GM18907 (cell line): ENCODE results near the gene BAZ2A.
"Not testable (repeated sequence)": the region's sequence is repeated elsewhere in the genome, so short reads cannot be mapped to it uniquely, and the experiment has no call there.

Experiments used
- ATAC-seq: cut with Tn5 transposase; IDR thresholded peaks from one replicate; pipeline ENCODE4 v1.9.1; 2021; ENCODE audit warnings: mild to moderate bottlenecking, moderate library complexity; ENCODE audit not compliant: unreplicated experiment

Gene BAZ2A

DNA sequence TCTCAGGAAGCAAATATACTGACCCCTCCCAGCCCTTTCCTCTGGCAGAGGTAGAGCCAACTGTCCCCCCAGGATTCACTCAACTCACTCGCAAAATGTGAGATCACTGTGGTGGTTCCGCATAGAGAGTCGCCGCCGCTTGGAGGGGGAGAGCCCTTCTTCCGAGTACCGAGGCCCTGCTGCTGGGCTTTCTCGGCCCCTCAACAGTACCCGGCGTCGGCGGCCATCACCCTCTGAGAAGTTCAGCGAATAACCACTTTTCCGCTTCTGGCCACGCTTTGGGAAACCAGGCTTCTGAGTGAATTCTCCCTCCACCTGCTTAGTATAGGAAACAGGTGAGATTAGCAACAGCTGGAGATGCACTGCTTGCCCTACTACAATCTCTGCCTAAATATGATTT is 31.1 kb downstream of the BAZ2A start:
- no peak for ATAC-seq

DNA sequence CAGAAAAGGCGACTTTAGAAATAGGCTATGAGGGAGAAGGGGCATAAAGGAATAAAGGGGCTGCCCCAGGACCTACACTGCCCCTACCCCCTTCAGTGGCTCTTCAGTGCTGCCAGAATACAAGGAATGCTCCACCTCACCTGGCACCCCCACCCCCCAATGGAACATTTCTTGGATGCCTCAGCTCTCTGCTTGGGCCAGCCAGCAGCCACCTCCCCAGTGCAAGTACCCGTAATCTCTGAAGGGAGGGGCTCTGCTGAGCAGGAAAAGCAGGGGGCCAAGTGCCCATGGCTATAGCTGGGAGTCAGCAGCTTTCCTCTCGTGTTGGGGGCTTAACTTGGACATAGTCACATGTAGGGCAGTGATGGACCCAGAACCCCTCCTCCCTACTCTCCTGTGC is 33.3 kb downstream of the BAZ2A start:
- ATAC-seq = no peak

DNA sequence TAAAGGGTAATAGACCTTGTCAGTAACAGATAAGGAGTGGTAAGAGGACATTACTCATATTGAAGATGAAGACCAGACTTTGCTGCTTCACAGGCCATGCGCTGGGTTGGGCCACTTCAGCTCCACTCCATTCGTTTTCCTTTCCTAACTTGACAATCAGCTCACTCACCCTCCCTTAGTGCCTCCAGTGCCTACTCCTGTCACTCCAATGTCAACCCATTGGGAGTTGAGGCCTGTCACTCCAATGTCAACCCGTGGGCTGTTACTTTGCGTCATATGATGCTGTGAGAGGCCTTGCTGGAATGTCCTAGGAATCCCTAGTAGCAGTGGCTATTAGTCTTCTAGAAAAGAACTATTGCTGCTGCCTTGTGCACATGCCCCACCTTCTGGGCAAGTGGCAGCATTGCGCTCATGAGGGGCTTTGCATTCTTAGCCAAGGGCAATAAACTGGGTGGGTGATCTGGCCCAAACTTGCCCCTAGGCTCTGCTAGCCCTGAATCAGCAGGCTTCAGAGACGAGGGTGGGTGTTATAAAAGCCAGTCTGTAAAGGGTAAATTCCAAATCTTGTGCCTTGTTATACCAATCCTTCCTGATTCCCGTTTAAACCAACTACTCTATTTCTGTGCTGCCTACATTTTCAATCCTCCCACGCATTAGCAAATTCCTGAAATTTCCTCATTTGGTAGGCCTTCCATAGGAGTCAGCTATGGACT is 36.1 kb downstream of the BAZ2A start:
- ATAC-seq = no peak

DNA sequence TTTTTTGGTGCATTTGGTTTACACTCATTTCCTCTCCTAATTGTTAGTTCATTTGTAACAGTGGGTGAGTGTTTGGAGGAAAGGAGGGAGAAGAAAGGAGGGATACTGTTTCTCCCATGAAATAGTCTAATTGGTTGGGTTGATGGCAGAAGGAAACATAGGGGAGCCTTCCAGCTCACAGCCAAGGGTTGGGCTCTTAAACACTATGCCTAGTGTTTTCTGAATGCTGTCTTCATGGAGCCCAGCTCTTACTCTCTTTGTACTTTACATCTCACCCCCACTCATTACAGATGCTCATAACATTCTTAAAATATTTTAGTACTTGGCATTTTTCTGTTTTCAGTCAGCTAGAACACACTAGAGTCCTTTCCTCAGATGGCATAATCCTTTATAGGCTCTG is 38.2 kb downstream of the BAZ2A start:
- ATAC-seq = no peak

DNA sequence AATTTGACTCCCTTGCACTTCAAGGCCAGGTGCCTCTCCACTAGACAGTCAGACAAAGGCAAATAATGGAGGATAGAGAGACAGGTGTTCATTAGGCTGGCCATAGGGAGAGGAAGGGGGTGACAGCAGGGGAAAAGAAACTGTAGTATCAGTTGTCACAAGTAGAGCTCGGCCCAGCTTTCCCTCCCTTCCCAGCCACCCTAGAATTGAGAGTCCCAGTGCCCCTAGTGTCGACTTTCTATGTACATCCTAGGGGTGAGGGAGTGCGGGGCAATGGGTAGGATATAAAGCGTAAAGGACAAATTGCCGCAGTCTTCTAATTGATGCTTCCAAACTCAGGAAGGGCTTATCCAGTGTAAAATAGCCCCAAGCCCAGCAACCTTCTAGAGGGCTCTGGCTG is 39.0 kb downstream of the BAZ2A start:
- no peak for ATAC-seq

DNA sequence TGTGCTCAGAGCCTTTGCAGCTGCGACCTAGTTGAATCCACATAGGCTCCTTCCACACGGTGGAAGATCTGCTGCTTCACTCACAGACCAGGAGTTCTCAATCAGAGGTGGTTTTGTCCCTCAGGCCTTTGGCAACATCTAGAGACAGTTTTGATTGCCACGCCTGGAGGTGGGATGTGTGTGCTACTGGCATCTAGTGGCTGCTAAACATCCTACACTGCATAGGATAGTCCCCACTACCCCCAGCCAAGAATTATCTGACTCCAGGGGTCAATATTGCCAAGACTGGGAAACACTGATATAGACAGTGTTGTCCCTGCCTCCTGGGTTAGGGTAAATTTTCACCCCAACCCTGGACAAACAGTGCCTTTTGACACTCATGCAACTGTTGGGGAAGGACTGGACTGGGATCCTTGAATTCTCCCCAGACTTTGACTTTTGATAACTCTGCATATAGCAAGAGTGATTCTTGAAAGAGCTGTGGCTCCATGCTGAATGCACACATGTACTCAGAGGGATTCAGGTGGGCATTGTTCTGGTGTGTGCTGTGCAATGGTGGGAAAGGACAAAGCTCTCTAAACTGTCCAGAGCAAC is 39.8 kb downstream of the BAZ2A start:
- no peak for ATAC-seq

DNA sequence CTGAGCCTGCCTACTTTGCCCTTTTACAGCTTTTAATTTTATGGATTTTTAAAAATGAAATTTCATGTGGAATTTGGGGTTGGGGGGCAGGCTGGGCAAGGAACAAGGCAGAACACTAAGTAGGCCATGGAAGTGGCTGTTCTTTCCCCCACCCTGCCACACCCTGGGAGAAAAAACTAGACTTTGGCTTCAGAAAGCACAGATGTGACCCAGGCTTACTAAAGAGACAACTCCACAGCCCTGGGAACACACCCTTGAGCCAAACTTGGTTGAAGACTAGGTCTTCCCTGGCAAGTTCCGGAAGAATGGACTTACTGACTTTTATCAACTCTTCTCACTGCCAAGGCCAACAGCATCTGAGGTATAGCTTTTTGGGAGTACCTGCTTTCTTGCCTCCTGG is 40.3 kb downstream of the BAZ2A start:
- no peak for ATAC-seq

DNA sequence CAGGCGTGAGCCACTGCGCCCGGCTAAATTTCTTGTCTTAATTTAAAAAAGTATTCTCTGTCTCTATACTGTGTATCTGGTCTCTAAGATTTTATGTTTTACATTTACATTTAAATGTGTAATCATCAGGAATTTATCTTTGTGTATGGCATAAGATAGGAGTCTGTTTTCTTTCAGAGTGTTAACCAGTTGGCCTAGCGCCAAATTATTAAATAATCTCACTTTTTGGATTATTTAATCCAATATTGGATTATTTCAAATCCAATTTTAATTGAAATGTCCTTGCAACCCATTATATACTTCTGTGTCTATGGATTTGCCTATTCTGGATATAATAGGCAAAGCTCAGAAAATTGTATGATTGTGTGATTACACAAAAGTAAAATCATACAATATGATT is 45.0 kb downstream of the BAZ2A start:
- ATAC-seq = no peak

DNA sequence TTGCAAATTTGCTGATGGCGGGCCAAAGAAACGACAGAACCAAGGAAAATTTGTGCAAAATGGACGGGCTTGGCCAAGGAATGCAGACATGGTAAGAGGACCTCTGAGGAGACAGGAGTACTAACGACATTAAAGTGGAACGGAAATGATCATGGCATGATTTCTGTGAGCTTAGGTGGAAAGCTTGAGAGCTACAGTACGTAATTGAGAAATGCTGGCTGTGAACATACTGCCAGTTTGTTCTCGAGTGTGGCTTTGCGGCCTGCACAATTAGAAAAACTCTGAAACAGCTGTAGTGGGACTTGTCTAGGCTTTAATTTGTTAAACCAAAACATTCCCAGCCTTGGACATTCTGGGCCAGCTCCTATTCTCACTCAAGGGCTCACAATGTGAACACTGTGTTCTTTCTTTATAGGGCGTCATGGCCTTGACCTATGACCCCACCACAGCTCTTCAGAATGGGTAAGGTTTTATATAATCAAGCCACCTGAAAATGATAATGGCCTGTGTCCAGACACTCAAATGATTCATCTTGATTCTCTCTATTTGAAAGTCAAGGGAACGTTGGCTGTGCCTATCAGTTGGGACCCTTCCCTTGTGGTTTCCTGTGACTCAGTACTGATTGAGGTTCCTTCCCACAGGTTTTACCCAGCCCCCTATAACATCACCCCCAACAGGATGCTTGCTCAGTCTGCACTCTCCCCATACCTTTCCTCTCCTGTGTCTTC is 48.5 kb downstream of the BAZ2A start:
- ATAC-seq = peak; percentile 62

DNA sequence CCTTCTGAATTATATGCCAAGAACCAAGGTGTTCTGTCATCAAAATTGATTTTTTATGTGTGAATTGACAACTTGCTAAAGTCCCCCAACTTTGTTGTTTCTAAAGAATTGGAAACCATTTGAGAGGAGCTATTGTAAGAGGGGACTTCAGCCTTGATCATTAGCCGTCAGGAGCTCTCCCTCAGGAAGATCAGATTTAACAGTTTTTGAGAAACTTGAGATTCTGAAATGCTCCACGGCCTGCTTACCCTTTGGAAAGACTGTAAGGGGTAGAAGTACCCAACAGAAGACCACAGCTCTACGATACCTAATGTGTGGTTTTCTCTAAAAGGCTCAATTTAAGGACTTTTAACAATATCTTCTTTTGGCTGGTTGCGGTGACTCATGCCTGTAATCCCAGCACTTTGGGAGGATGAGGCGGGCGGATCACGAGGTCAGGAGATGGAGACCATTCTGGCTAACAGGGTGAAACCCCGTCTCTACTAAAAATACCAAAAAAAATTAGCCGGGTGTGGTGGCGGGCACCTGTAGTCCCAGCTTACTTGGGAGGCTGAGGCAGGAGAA is 51.1 kb downstream of the BAZ2A start:
- no peak for ATAC-seq

DNA sequence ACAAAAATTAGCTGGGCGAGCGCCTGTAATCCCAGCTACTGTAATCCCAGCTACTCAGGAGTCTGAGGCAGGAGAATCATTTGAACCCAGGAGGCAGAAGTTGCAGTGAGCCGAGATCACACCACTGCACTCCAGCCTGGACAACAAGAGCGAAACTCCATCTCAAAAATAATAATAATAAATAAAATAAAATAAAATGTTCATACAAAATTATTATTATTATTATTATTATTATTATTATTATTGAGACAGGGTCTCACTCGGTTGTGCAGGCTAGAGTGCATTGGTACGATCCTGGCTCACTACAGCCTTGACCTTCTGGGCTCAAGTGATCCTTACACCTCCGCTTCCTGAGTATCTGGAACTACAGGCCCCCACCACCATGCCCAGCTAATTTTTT is 52.9 kb downstream of the BAZ2A start:
- not testable (repeated sequence) for ATAC-seq

DNA sequence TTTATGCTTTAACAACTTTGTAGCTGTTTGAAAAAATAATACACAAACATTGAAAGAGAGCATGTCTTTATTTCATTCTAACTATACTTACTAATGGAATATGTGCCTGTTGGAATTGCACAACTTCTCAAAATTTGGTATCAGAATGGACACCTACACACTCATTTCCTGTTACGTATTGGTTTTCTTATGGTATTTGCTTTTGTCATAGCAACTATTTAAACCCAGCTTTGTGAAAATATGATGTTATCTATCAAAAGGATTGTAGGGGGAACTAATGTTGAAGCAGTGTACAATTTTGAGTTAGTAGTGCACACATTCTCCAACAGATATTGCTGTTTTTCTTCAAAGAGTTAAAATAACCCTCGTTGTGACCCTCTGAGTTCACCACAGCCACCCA is 55.9 kb downstream of the BAZ2A start:
- no peak for ATAC-seq

DNA sequence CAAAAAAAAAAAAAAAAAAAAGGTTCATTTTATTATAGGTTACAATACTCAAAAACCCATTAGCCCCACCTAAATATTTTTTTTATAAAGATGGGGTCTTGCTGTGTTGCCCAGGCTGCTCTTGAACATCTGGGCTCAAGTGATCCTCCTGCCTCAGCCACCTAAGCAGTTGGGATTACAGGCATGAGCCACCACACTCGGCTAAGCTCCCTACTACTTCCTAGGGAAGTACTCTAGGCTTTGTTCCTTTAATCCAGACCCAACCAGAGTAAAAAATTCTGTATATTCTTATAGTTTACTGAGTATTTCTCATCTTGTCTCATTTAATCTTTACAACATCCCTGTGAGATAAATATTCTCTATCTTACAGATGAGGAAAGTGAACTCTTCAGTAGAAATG is 57.8 kb downstream of the BAZ2A start:
- no peak for ATAC-seq

DNA sequence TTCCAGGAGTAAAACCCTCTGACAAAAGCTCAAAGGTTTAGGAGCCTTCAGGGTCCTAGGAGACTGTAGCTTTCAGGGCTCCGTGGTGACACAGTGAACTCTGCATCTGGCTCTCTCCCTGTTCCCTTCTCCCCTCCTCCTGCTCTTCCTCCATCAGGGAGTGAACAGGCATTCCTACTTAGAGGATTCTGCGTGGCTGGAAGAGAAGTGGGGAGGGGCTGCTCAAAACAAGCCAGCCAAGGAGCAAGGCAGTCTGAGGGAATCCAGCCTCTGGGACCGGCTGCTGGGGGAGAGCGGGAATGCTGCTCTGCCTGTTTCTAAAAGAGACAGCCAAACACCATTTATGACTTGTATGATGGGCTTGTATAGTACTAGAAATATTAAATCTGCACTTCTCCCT is 59.0 kb downstream of the BAZ2A start:
- no peak for ATAC-seq

DNA sequence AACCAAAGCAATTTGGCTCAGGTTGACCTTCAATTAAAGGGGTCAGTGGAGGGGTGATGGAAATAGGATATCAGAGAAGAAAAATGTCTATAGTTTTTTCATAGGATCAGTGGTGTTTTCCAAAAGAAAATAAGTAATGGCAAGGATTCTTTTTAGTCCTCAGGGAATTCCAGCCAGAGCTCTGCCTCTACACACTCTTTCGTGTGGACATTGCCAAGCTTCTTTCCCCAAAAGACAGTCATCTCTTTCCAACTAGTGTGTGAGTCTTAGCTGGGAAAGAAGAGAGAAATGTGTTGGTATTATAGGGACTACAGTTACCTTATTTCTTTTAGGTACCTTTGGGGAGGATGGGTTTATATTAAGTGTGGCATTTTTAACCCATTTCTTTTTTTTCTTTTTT is 62.0 kb downstream of the BAZ2A start:
- no peak for ATAC-seq

DNA sequence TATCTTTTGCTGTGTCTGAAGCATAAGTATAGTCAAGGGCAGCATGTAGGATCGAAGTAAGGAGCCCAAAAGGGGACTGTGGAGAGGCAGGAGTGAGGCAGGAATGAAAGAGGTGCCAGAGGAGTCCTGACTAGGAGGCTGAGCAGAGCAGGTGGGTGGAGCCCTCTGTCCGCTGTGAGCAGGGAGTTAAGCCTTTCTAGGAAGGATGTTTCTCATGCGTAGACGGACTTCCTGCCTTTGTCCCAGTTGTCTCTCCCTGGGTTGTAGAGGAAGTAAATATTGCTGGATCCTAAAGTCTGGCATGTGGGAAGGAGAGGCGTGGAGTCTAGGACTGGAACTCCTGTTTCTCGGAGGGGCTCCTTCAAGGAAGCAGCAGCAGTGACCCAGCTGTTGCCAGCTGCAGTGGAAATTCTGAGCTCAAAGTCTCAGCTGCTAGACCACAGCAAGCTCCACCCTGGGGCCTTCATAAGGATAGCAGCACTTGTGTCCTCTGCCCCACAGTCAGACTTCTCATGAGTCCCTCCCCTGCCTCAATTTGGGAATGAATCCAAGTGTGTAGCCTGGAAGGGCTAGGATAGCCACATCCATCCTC is 64.5 kb downstream of the BAZ2A start:
- ATAC-seq = no peak

DNA sequence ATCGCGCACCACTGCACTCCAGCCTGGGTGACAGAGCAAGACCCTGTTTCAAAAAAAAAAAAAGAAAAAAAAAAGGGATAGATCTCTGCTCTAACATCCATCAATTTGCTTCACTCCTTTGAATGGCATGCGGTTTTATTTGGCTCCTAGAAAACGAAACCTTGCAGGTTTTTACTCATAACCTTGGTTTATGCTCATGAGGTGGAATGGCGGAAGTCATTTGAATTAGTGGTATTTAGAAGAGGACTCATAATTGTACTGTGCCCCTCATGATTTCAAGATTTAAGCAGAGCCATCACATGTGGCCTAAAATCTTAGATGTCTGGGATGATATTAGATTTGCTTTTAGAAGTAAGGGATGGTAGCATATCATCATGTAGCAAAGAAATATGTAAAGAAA is 79.1 kb downstream of the BAZ2A start:
- no peak for ATAC-seq

DNA sequence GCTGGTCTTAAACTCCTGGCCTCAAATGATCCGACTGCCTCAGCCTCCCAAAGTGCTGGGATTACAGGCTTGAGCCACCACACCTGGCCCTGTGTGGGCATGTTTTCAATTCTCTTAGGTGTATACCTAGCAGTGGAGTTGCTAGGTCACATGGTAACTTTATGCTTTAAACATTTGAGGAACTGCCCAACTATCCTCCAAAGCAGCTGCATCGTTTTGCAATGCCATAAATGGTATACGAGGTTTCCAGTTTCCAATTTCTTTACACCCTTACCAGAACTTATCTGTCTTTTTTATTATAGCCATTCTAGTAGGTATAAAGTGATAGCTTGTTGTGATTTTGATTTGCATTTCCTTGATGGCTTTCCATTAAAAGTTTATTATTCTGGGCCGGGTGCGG is 83.4 kb downstream of the BAZ2A start:
- no peak for ATAC-seq
